ENCODE results near the gene STARD8.

STARD8 gene

GRCh38 chrX:68723491-68724155 is 76.2 kb downstream of the STARD8 start:
- TF ChIP-seq ZFX (IDR thresholded peaks at IDR 0.05; ENCODE audit: borderline replicate concordance) (no peak), CTCF (IDR thresholded peaks at IDR 0.05) (no peak)
- H3K27ac ChIP-seq = no peak overlapping the region

DNA sequence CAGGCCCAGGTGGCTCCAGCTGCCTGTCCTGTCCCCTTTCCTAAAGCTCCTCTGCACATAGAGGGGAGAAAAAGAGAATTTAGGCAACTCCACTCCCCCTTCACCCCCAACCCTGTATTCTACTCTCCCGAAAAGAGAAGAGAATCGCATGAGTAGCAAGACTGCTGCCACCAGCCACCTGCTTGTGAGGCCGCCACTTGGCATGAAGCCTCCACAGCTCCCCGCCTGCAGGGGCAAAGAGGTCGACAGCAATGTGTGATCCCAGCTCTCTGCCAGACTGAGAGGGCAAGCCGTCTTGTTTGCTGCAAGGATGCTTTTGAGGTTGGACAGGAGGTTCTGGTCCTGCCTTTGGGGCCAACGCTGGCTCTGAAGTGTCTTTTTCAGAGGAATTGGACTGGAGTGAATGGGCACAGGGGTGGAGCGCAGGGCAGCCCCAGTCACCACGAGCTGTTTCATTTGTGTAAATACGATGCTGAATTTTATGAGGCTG is 77.1 kb downstream of the STARD8 start:
- TF ChIP-seq ZFX (IDR thresholded peaks at IDR 0.05; ENCODE audit: borderline replicate concordance) (no peak), CTCF (IDR thresholded peaks at IDR 0.05) (no peak)
- no peak overlapping the region for H3K27ac ChIP-seq

DNA sequence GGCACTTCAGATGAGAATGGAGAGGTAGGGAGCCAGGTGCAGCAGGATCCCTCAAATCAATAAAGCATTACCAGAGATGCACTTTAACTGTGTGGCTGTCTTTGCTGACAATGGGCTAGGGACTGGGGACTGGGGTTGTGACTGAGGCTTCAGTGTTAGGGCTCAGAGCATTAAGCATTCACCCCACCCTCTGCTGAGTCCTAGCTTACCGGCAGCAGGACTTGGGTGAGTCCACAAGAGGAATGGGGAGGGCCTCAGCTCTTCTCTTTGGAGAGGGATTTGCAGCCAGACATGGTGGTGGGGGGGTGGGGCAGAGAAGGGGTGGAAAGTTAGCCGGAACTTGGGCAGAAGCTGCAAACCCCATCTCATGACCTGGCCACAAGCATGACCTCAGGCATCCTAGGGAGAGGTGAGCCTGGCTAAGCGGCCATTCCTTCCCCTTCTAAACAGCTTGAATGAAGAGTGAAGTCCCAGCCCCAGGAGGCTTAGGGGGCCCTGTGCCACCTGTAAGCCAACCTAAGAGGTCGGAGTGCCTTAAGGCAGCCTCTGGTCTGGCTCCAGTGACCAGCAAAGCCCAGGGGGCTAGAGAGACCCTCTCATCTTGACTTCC is 78.4 kb downstream of the STARD8 start:
- TF ChIP-seq CTCF (IDR thresholded peaks at IDR 0.05) = no peak
- TF ChIP-seq ZFX (IDR thresholded peaks at IDR 0.05; ENCODE audit: borderline replicate concordance) = no peak
- H3K27ac ChIP-seq = no peak overlapping the region

GRCh38 chrX:68726366-68726765 is 78.9 kb downstream of the STARD8 start:
- TF ChIP-seq CTCF (IDR thresholded peaks at IDR 0.05) (no peak), ZFX (IDR thresholded peaks at IDR 0.05; ENCODE audit: borderline replicate concordance) (no peak)
- no peak overlapping the region for H3K27ac ChIP-seq

GRCh38 chrX:68727696-68728095 is 80.2 kb downstream of the STARD8 start:
- no peak for TF ChIP-seq CTCF (IDR thresholded peaks at IDR 0.05)
- no peak for TF ChIP-seq ZFX (IDR thresholded peaks at IDR 0.05; ENCODE audit: borderline replicate concordance)

GRCh38 chrX:68728186-68728585 is 80.7 kb downstream of the STARD8 start:
- no peak overlapping the region for H3K27ac ChIP-seq
- TF ChIP-seq ZFX (IDR thresholded peaks at IDR 0.05; ENCODE audit: borderline replicate concordance) = no peak
- TF ChIP-seq CTCF (IDR thresholded peaks at IDR 0.05) = no peak

More at GRCh38 chrX:68727696-68728095, 80.2 kb downstream of the STARD8 start:
- no peak overlapping the region for H3K27ac ChIP-seq

GRCh38 chrX:68731254-68731653 is 83.8 kb downstream of the STARD8 start:
- no peak overlapping the region for H3K27ac ChIP-seq
- no peak for TF ChIP-seq ZFX (IDR thresholded peaks at IDR 0.05; ENCODE audit: borderline replicate concordance)
- TF ChIP-seq CTCF (IDR thresholded peaks at IDR 0.05) = no peak
